H1 (cell line): ENCODE results near the gene EPB41L1. TPM values are rescaled to one million over a fixed set of nuclear protein-coding genes. Genes with fewer than 3 reads are reported as not detected.

ENCODE experiments used
- GABPA ChIP-seq: IDR thresholded peaks from 2 replicates; pipeline ENCODE4 v1.6.1; 2011; ENCODE audit warnings: mild to moderate bottlenecking, low read length, moderate library complexity, borderline replicate concordance; ENCODE audit not compliant: insufficient read depth
- PHF8 ChIP-seq: fragments of 200-600 bp; sonication (generic); conservative IDR thresholded peaks from 2 replicates; pipeline ENCODE4 v1.7.1; 2012; ENCODE audit warnings: low read depth, mild to moderate bottlenecking, inconsistent platforms, low read length, moderate library complexity
- polyA plus RNA-seq, 7 experiments: library from polyadenylated mRNA; depleted of rRNA in 3 of 7; stranded (reverse) in 5 of 7; unstranded in 2 of 7; fragments of >200 nt in 5 of 7; fragments of 200-250 nt in 2 of 7; gene quantifications; 1 replicate in 5 of 7; 2 replicates in 1 of 7; 4 replicates in 1 of 7; pipeline versions ENCODE4 v1.2.1 to v1.2.3, GENCODE V29; 2011 to 2013; ENCODE audit warnings: missing spikeins in 2 of 7, mixed read lengths in 2 of 7
- total RNA-seq: library from RNA; stranded (reverse); fragmentation: NEBNext Ultra II Directional; extraction: Animal tissue kit (Norgen Biotek cat#: 25700); gene quantifications from 2 replicates; pipeline ENCODE4 v1.2.1, GENCODE V29; 2021

Gene EPB41L1
- total and polyA plus RNA-seq, 2 of the 8 experiments (the other 6 are each of a cell fraction or from before 2014, with no cell fraction given) = 14.8 to 36.0 TPM

GRCh38 chr20:36246401-36246800 is 91.9 kb downstream of the EPB41L1 start (continued):
- TF ChIP-seq PHF8 (no peak), GABPA (no peak)
